NCI-H82 (cell line): ENCODE measurements around the gene BCOR.
A peak's percentile ranks its signal among the peaks of the same experiment; 100 is the strongest.

Experiments
- DNase-seq: peaks from one replicate; lab custom pipeline; 2025; lab: John Stamatoyannopoulos, UW

BCOR gene

GRCh38 chrX:40097504-40098263 lies at the start of gene BCOR:
Gene BCOR, minus strand, starts transcription at chrX:40097958. Its CDS starts 20,029 bp downstream, at chrX:40077929.
- DNase-seq: peak; percentile 85

- DNase-seq: no peak
These were observed 49.6 kb upstream of the BCOR start for GRCh38 chrX:40147126-40147952.

GRCh38 chrX:40146262-40147125 lies 48.7 kb upstream of the BCOR start:
- DNase-seq: no peak

- no peak for DNase-seq
These were observed 48.1 kb upstream of the BCOR start for GRCh38 chrX:40145923-40146261.

GRCh38 chrX:40145001-40145922 lies 47.5 kb upstream of the BCOR start:
- peak; percentile 55 for DNase-seq

- peak; percentile 62 for DNase-seq
These were observed 46.8 kb upstream of the BCOR start for GRCh38 chrX:40144576-40144975.

- no peak for DNase-seq
These were observed 46.2 kb upstream of the BCOR start for GRCh38 chrX:40143987-40144386.

- no peak for DNase-seq
These were observed 45.2 kb upstream of the BCOR start for GRCh38 chrX:40143001-40143400.

- peak; percentile 16 for DNase-seq
These were observed 44.7 kb upstream of the BCOR start for GRCh38 chrX:40142417-40142816.

- DNase-seq: no peak
These were observed 43.1 kb upstream of the BCOR start for GRCh38 chrX:40140706-40141499.

- no peak for DNase-seq
These were observed 35.0 kb upstream of the BCOR start for GRCh38 chrX:40132751-40133150.

- no peak for DNase-seq
These were observed 34.0 kb upstream of the BCOR start for GRCh38 chrX:40131654-40132337.

GRCh38 chrX:40130207-40130606 lies 32.4 kb upstream of the BCOR start:
- DNase-seq: no peak

- DNase-seq: no peak
These were observed 29.3 kb upstream of the BCOR start for GRCh38 chrX:40127052-40127451.

GRCh38 chrX:40122487-40122886 lies 24.7 kb upstream of the BCOR start:
- DNase-seq: no peak

GRCh38 chrX:40121618-40122017 lies 23.9 kb upstream of the BCOR start:
- no peak for DNase-seq

GRCh38 chrX:40120838-40121580 lies 23.3 kb upstream of the BCOR start:
- DNase-seq: no peak

GRCh38 chrX:40117715-40118285 lies 20.0 kb upstream of the BCOR start:
- DNase-seq: no peak

- DNase-seq: no peak
These were observed 19.2 kb upstream of the BCOR start for GRCh38 chrX:40116925-40117324.
